SK-N-MC (cell line): ENCODE measurements around the gene SHROOM3.

Source experiments
- DNase-seq: peaks from one replicate; pipeline ENCODE4 v3.0.0-alpha.2; 2011; ENCODE audit warnings: low read depth, low spot score
- H3K27ac ChIP-seq: fragments of 200-600 bp; sonication (generic); 2 replicates; pipeline ENCODE4 v1.5.1; 2016; ENCODE audit warnings: mixed run types
- H3K36me3 ChIP-seq: fragments of 200-600 bp; sonication (generic); 2 replicates; pipeline ENCODE4 v1.6.1; 2017; ENCODE audit warnings: antibody characterized with exemption, low read length, mixed read lengths; ENCODE audit not compliant: insufficient read depth
- H3K4me3 ChIP-seq: fragments of 200-600 bp; sonication (generic); 2 replicates; pipeline ENCODE4 v1.5.1; 2016
- H3K9ac ChIP-seq: fragments of 200-600 bp; sonication (generic); 2 replicates; pipeline ENCODE4 v1.8.0; 2017; ENCODE audit warnings: mixed run types, mixed read lengths; ENCODE audit not compliant: insufficient read length
- H3K9me3 ChIP-seq: fragments of 200-600 bp; sonication (generic); 2 replicates; pipeline ENCODE4 v1.6.1; 2017; ENCODE audit warnings: low read depth, mild to moderate bottlenecking, antibody characterized with exemption, low read length, moderate library complexity, mixed read lengths
- EZH2 ChIP-seq: fragments of 200-600 bp; sonication (generic); IDR thresholded peaks from one replicate; pipeline ENCODE4 v1.6.1; 2017; ENCODE audit warnings: antibody characterized with exemption
- FOXP2 ChIP-seq: optimal IDR thresholded peaks from 2 replicates; pipeline ENCODE3; 2011; ENCODE audit warnings: mild to moderate bottlenecking, moderate library complexity; ENCODE audit not compliant: insufficient read depth; ENCODE audit errors: extremely low read length, control extremely low read depth
- POLR2AphosphoS5 ChIP-seq: IDR thresholded peaks from 2 replicates; pipeline ENCODE4 v1.6.1; 2012; ENCODE audit warnings: mild to moderate bottlenecking, low read depth, low read length, borderline replicate concordance

Gene SHROOM3

DNA sequence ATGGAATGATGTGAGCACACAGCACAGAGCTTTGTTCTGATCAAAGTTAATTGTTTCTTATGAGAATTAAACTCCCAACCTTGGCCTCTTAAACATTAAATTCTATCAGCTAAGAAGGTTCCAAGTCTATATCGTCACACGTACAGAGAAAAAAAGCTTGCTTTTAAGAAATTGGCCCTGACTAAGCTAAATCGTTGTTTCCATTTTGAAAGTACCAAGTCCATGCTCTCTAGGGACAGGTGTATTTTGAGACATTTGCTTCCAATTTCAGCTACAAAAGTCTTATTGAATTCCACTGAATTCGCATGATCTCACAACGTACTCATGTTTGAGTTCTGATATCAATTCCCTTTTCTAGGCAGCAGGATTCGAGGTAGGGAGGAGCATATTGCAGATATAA is 157.4 kb downstream of the SHROOM3 start:
- no peak for DNase-seq
- TF ChIP-seq POLR2AphosphoS5: no peak
- TF ChIP-seq EZH2: no peak
- no peak overlapping the region for H3K9ac ChIP-seq

GRCh38 chr4:76594173-76594572 is 159.1 kb downstream of the SHROOM3 start:
- no peaks in the 10 kb centered on the region for H3K36me3 ChIP-seq
- H3K9ac ChIP-seq: no peak overlapping the region
- H3K9me3 ChIP-seq: no peaks in the 10 kb centered on the region
- no peak overlapping the region for H3K4me3 ChIP-seq
- H3K27ac ChIP-seq: no peak overlapping the region
- TF ChIP-seq FOXP2 (no peak), EZH2 (no peak), POLR2AphosphoS5 (no peak)
- no peak for DNase-seq

More for the DNA sequence above, 157.4 kb downstream of the SHROOM3 start:
- Histone ChIP-seq H3K4me3 (no peak overlapping the region), H3K36me3 (no peaks in the 10 kb centered on the region), H3K27ac (no peak overlapping the region), H3K9me3 (no peaks in the 10 kb centered on the region)

GRCh38 chr4:76595435-76595834 is 160.4 kb downstream of the SHROOM3 start:
- no peak overlapping the region for H3K27ac ChIP-seq
- no peaks in the 10 kb centered on the region for H3K36me3 ChIP-seq
- no peak for DNase-seq
- H3K9ac ChIP-seq: no peak overlapping the region
- TF ChIP-seq FOXP2: no peak
- no peak for TF ChIP-seq POLR2AphosphoS5
- no peaks in the 10 kb centered on the region for H3K9me3 ChIP-seq
- H3K4me3 ChIP-seq: no peak overlapping the region

DNA sequence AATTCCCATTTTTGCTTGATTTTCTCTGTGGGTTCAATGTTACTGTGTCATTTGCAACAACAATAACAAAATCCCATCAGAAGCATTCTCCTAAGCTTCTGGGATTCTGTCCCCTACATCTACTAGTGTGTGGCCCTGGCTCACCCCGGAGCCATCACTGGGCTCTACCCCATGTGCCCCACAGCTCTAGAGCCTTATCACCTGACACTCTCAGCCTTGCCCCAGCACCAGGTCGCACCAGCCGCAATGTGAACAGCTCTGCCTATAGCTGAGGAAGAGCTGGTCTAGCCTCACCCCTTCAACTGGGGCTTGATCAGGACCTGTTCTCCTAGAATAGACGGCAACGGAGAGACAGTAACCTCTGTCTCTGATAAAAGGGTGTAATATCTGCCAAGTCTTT is 161.7 kb downstream of the SHROOM3 start:
- Histone ChIP-seq H3K9ac (no peak overlapping the region), H3K4me3 (no peak overlapping the region), H3K27ac (no peak overlapping the region), H3K9me3 (no peaks in the 10 kb centered on the region), H3K36me3 (no peaks in the 10 kb centered on the region)
- TF ChIP-seq FOXP2: no peak
- TF ChIP-seq POLR2AphosphoS5: no peak
- no peak for TF ChIP-seq EZH2
- DNase-seq: no peak

DNA sequence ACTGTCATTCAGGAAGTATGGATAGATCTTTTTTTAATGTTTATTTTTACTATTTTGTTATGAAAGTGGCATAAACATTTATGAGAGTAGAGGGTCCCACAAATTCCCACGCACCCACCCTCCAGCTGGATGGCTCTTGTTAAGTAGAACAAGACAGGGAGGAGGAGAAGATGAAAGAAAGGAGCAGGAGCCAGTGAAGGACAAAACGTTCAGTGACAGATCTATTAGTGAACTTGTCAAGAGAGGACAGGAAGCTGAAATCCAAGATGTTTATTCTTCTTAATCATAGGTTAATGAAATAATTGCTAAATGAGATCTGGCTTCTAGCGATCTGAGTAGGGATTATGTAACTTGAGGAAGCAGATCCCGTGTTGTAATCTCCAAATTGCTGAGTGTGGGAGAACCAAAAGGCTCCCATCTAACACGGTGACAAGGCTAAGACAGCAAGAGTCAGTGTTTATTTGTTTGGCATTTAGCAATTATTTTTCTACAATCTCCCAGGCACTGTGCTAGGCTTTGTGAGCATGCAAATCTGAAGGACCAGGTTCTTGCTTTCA is 162.5 kb downstream of the SHROOM3 start:
- no peak for DNase-seq
- Histone ChIP-seq H3K4me3 (no peak overlapping the region), H3K9me3 (no peaks in the 10 kb centered on the region), H3K9ac (no peak overlapping the region), H3K36me3 (no peaks in the 10 kb centered on the region), H3K27ac (no peak overlapping the region)
- TF ChIP-seq EZH2: no peak
- no peak for TF ChIP-seq POLR2AphosphoS5
- TF ChIP-seq FOXP2: no peak

DNA sequence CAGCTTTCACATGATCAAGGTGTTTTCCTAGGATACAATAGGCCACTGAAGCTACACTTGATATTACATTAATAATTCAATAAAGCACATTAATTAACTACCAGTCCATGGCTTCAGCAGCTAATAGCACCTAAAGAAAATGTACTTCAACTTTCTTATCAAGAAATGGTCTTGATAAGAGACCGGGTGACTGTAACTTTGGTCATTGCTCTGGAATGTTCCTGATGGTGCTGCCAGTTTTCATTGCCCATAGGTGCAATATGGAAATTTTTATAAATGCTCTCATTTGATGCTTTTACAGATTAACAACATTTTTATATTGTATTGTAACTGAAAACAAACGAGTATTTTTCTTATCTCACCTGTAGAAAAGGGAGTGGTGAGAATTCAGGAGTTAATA is 165.4 kb downstream of the SHROOM3 start:
- TF ChIP-seq EZH2 (no peak), FOXP2 (no peak), POLR2AphosphoS5 (no peak)
- Histone ChIP-seq H3K9me3 (no peaks in the 10 kb centered on the region), H3K36me3 (no peaks in the 10 kb centered on the region), H3K9ac (no peak overlapping the region), H3K27ac (no peak overlapping the region), H3K4me3 (no peak overlapping the region)
- no peak for DNase-seq

- DNase-seq: no peak
Measured at GRCh38 chr4:76601791-76602190, 166.8 kb downstream of the SHROOM3 start.

DNA sequence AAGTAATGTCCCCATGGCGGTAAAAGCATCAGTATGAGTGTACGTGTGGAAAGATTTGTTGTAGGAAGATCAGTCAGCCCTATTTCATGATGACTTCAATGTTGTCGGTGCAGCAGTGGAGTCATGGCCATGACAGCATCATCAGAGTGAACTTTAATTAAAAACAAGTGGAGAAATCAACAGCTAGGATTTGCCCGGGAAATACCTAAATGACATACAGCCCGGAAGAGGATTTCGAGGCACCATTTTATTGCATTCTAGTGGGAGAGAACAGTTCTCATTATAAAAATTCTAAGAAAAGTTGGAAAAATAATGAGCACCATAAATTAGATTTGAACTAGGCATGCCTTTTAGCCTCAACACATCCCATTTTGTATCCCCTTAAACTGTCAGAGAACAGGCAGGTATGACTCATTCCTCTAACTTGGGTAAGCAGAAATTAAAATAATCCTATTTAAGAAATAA is 170.1 kb downstream of the SHROOM3 start:
- H3K9me3 ChIP-seq: no peaks in the 10 kb centered on the region
- no peak overlapping the region for H3K9ac ChIP-seq
- DNase-seq: no peak
- TF ChIP-seq FOXP2 (no peak), EZH2 (no peak), POLR2AphosphoS5 (no peak)
- no peak overlapping the region for H3K27ac ChIP-seq
- no peak overlapping the region for H3K4me3 ChIP-seq
- H3K36me3 ChIP-seq: no peaks in the 10 kb centered on the region

More at GRCh38 chr4:76601791-76602190, 166.8 kb downstream of the SHROOM3 start:
- Histone ChIP-seq H3K4me3 (no peak overlapping the region), H3K9ac (no peak overlapping the region), H3K27ac (no peak overlapping the region), H3K36me3 (no peaks in the 10 kb centered on the region), H3K9me3 (no peaks in the 10 kb centered on the region)
- no peak for TF ChIP-seq EZH2
- no peak for TF ChIP-seq POLR2AphosphoS5
- no peak for TF ChIP-seq FOXP2

- no peak overlapping the region for H3K9ac ChIP-seq
- DNase-seq: peak; percentile 71
- no peaks in the 10 kb centered on the region for H3K9me3 ChIP-seq
- no peaks in the 10 kb centered on the region for H3K36me3 ChIP-seq
- H3K4me3 ChIP-seq: no peak overlapping the region
- no peak overlapping the region for H3K27ac ChIP-seq
- TF ChIP-seq FOXP2: no peak
- no peak for TF ChIP-seq POLR2AphosphoS5
- TF ChIP-seq EZH2: no peak
Measured at GRCh38 chr4:76606645-76607265, 171.7 kb downstream of the SHROOM3 start.
